ENCODE data around the gene CFAP46.
"Not testable (repeated sequence)": the region's sequence is repeated elsewhere in the genome, so short reads cannot be mapped to it uniquely, and the experiment has no call there.

The CFAP46 gene

GRCh38 chr10:132926777-132927650, 15.4 kb downstream of the CFAP46 start:
- no peak for DNase-seq

- no peak for DNase-seq
Measured at GRCh38 chr10:132926070-132926469, 16.3 kb downstream of the CFAP46 start.

- DNase-seq = no peak
Measured at GRCh38 chr10:132925614-132926013, 16.8 kb downstream of the CFAP46 start.

GRCh38 chr10:132925071-132925561, 17.3 kb downstream of the CFAP46 start:
- DNase-seq = no peak

- no peak for DNase-seq
Measured at GRCh38 chr10:132924046-132924952, 18.1 kb downstream of the CFAP46 start.

GRCh38 chr10:132923384-132923783, 19.0 kb downstream of the CFAP46 start:
- not testable (repeated sequence) for DNase-seq

GRCh38 chr10:132922872-132923271, 19.5 kb downstream of the CFAP46 start:
- no peak for DNase-seq

- no peak for DNase-seq
Measured at GRCh38 chr10:132921818-132922807, 20.3 kb downstream of the CFAP46 start.

- no peak for DNase-seq
Measured at GRCh38 chr10:132921086-132921485, 21.3 kb downstream of the CFAP46 start.

- DNase-seq = no peak
Measured at GRCh38 chr10:132920101-132920925, 22.1 kb downstream of the CFAP46 start.

- DNase-seq = no peak
Measured at GRCh38 chr10:132919374-132920100, 22.8 kb downstream of the CFAP46 start.

GRCh38 chr10:132918617-132919373, 23.6 kb downstream of the CFAP46 start:
- no peak for DNase-seq

- DNase-seq = no peak
Measured at GRCh38 chr10:132918264-132918616, 24.1 kb downstream of the CFAP46 start.

GRCh38 chr10:132916956-132917666, 25.3 kb downstream of the CFAP46 start:
- DNase-seq = no peak

- no peak for DNase-seq
Measured at GRCh38 chr10:132916421-132916841, 25.9 kb downstream of the CFAP46 start.

- DNase-seq = no peak
Measured at GRCh38 chr10:132915411-132915810, 27.0 kb downstream of the CFAP46 start.

- DNase-seq = no peak
Measured at GRCh38 chr10:132914732-132915131, 27.6 kb downstream of the CFAP46 start.

- DNase-seq = no peak
Measured at GRCh38 chr10:132913559-132914115, 28.7 kb downstream of the CFAP46 start.

Measured in stimulated activated CD4-positive, alpha-beta T cell treated with anti-CD3 and anti-CD28 coated beads, Interleukin-4, amount 100 ng/mL, for 24 hours (primary cell).